Measurements from ENCODE around the gene VPS18.

VPS18 gene

DNA sequence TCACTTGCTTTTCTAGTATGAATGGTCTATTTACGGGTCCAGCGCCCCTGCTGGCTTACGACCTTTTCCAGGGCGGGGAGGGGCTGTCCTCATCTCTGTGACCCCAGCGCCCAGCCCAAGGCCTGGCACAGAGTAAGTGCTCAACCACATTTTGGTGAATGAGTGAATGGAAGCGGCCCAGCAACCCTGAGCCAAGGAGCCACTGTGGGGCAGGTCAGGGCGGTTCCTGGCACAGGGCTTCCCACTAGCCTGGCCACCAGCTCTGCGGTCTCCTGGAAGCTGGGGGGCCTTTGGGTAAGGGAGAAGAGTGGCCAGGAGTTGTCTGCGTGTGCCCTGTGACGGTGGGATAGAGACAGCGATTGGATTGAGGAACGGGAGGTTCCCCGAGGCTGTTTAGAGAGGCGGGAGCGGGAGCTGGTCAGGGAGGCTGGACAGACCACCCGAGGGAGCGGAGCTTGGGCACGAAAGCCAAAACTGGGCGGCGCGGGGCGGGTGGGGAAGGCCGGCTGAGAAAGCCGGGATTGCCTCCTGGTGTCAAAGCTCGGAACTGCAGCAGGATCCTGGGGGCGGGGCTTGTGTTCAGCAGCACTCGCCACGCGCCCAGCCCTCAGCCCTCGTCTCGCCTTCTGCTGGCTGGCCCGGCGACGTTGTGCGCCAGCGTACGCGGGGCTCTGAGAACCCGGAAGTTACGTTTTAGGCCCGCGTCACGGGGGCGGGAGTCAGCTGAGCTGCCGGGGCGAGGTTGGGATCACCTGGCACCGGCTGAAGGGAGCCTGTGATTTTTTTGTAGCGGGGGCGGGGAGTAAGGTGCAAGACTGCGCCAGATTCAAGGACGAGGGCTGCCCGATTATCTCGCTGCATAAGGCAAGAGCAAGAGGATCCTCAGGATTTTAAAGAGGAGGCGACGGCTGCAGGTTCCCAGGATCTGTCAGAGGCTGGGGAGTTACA, at the start of gene VPS18:
Gene VPS18 (plus strand): TSS at position 718 of the 948 bp plus-strand sequence. CDS start 319 bp downstream, outside the sequence.
- Histone ChIP-seq H3K4me1 (ENCODE audit: insufficient read depth, poor library complexity, severe bottlenecking) (peaks cover 3% of the 10 kb centered on the region), H3K4me3 (ENCODE audit: severe bottlenecking) (peak within 1 kb of the TSS; percentile 56), H3K27me3 (ENCODE audit: insufficient read depth, poor library complexity, severe bottlenecking) (no peaks in the 10 kb centered on the region), H3K9me3 (ENCODE audit: severe bottlenecking) (no peaks in the 10 kb centered on the region), H3K36me3 (ENCODE audit: low read depth) (peaks cover 17% of the 10 kb centered on the region), H3K27ac (ENCODE audit: poor library complexity, severe bottlenecking) (peak within 1 kb of the TSS; percentile 54)
- DNase-seq (ENCODE audit: low spot score) (peak; percentile 100), ATAC-seq (ENCODE audit: low read depth) (peak; percentile 88)
- TF ChIP-seq, protein P1, sequence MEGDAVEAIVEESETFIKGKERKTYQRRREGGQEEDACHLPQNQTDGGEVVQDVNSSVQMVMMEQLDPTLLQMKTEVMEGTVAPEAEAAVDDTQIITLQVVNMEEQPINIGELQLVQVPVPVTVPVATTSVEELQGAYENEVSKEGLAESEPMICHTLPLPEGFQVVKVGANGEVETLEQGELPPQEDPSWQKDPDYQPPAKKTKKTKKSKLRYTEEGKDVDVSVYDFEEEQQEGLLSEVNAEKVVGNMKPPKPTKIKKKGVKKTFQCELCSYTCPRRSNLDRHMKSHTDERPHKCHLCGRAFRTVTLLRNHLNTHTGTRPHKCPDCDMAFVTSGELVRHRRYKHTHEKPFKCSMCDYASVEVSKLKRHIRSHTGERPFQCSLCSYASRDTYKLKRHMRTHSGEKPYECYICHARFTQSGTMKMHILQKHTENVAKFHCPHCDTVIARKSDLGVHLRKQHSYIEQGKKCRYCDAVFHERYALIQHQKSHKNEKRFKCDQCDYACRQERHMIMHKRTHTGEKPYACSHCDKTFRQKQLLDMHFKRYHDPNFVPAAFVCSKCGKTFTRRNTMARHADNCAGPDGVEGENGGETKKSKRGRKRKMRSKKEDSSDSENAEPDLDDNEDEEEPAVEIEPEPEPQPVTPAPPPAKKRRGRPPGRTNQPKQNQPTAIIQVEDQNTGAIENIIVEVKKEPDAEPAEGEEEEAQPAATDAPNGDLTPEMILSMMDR (IDR thresholded peaks at IDR 0.05; ENCODE audit: poor library complexity, severe bottlenecking), result peak; percentile 100

DNA sequence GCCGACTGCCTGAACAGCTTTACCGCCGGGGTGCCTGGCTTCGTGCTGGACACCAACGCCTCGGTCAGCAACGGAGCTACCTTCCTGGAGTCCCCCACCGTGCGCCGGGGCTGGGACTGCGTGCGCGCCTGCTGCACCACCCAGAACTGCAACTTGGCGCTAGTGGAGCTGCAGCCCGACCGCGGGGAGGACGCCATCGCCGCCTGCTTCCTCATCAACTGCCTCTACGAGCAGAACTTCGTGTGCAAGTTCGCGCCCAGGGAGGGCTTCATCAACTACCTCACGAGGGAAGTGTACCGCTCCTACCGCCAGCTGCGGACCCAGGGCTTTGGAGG, 49.6 kb upstream of the VPS18 start:
- peaks cover 24% of the 10 kb centered on the region for H3K4me1 ChIP-seq (ENCODE audit: insufficient read depth, poor library complexity, severe bottlenecking)
- DNase-seq (ENCODE audit: low spot score) (no peak), ATAC-seq (ENCODE audit: low read depth) (peak; percentile 11)
- H3K9me3 ChIP-seq (ENCODE audit: severe bottlenecking), result no peaks in the 10 kb centered on the region
- H3K27ac ChIP-seq (ENCODE audit: poor library complexity, severe bottlenecking), result peak overlapping the region; percentile 90
- H3K27me3 ChIP-seq (ENCODE audit: insufficient read depth, poor library complexity, severe bottlenecking), result no peaks in the 10 kb centered on the region
- H3K36me3 ChIP-seq (ENCODE audit: low read depth), result peaks cover 41% of the 10 kb centered on the region
- peak overlapping the region; percentile 61 for H3K4me3 ChIP-seq (ENCODE audit: severe bottlenecking)
- TF ChIP-seq, protein P1 (IDR thresholded peaks at IDR 0.05; ENCODE audit: poor library complexity, severe bottlenecking), result no peak

DNA sequence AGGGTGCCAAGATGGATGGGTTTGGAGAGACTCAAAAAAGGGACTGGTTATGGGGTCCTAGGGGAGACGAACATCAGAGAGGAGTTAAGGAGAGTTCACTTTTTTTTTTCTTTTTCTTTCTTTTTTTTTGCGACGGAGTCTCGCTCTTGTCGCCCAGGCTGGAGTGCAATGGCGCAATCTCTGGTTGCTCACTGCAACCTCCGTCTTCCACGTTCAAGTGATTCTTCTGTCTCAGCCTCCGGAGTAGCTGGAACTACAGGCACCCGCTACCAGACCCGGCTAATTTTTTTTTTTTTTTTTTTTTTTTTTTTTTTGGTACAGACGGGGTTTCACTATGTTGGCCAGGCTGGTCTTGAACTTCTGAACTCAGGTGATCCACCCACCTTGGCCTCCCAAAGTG, 49.2 kb upstream of the VPS18 start:
- H3K4me3 ChIP-seq (ENCODE audit: severe bottlenecking), result peak overlapping the region; percentile 61
- TF ChIP-seq, protein P1 (IDR thresholded peaks at IDR 0.05; ENCODE audit: poor library complexity, severe bottlenecking), result no peak
- H3K27me3 ChIP-seq (ENCODE audit: insufficient read depth, poor library complexity, severe bottlenecking), result no peaks in the 10 kb centered on the region
- H3K9me3 ChIP-seq (ENCODE audit: severe bottlenecking), result no peaks in the 10 kb centered on the region
- peak overlapping the region; percentile 90 for H3K27ac ChIP-seq (ENCODE audit: poor library complexity, severe bottlenecking)
- no peak for DNase-seq (ENCODE audit: low spot score)
- ATAC-seq (ENCODE audit: low read depth), result no peak
- H3K36me3 ChIP-seq (ENCODE audit: low read depth), result peaks cover 45% of the 10 kb centered on the region
- H3K4me1 ChIP-seq (ENCODE audit: insufficient read depth, poor library complexity, severe bottlenecking), result peaks cover 24% of the 10 kb centered on the region

GRCh38 chr15:40845511-40846284, 48.6 kb upstream of the VPS18 start:
- DNase-seq (ENCODE audit: low spot score) (peak; percentile 98), ATAC-seq (ENCODE audit: low read depth) (peak; percentile 87)
- Histone ChIP-seq H3K9me3 (ENCODE audit: severe bottlenecking) (no peaks in the 10 kb centered on the region), H3K4me1 (ENCODE audit: insufficient read depth, poor library complexity, severe bottlenecking) (peaks cover 24% of the 10 kb centered on the region), H3K36me3 (ENCODE audit: low read depth) (peaks cover 51% of the 10 kb centered on the region), H3K27ac (ENCODE audit: poor library complexity, severe bottlenecking) (peak overlapping the region; percentile 90), H3K4me3 (ENCODE audit: severe bottlenecking) (peak overlapping the region; percentile 61), H3K27me3 (ENCODE audit: insufficient read depth, poor library complexity, severe bottlenecking) (no peaks in the 10 kb centered on the region)
- TF ChIP-seq, protein P1 (IDR thresholded peaks at IDR 0.05; ENCODE audit: poor library complexity, severe bottlenecking), result no peak

All from RWPE2 (cell line).